HUES48 (cell line): ENCODE measurements around the gene SYTL5.

Experiments
- H3K27ac ChIP-seq: one replicate; pipeline ENCODE4 v1.7.0; 2013; ENCODE audit warnings: low read depth, low read length, inconsistent platforms
- H3K27me3 ChIP-seq: 2 replicates; pipeline ENCODE4 v1.6.1; 2013; ENCODE audit warnings: mild to moderate bottlenecking, low read length; ENCODE audit not compliant: control insufficient read depth, insufficient read depth
- H3K36me3 ChIP-seq: 2 replicates; pipeline ENCODE4 v1.6.1; 2013; ENCODE audit warnings: low read length; ENCODE audit not compliant: control insufficient read depth, insufficient read depth
- H3K4me1 ChIP-seq: 2 replicates; pipeline ENCODE4 v1.6.1; 2013; ENCODE audit warnings: mild to moderate bottlenecking, low read length; ENCODE audit not compliant: control insufficient read depth, insufficient read depth
- H3K4me3 ChIP-seq: 2 replicates; pipeline ENCODE4 v1.5.1; 2013; ENCODE audit warnings: mild to moderate bottlenecking, low read depth, low read length
- H3K9ac ChIP-seq: 2 replicates; pipeline ENCODE4 v1.6.1; 2013; ENCODE audit warnings: mild to moderate bottlenecking, low read depth, low read length, moderate library complexity
- H3K9me3 ChIP-seq: 2 replicates; pipeline ENCODE4 v1.6.1; 2013; ENCODE audit warnings: low read length; ENCODE audit not compliant: control insufficient read depth, insufficient read depth

The SYTL5 gene

DNA sequence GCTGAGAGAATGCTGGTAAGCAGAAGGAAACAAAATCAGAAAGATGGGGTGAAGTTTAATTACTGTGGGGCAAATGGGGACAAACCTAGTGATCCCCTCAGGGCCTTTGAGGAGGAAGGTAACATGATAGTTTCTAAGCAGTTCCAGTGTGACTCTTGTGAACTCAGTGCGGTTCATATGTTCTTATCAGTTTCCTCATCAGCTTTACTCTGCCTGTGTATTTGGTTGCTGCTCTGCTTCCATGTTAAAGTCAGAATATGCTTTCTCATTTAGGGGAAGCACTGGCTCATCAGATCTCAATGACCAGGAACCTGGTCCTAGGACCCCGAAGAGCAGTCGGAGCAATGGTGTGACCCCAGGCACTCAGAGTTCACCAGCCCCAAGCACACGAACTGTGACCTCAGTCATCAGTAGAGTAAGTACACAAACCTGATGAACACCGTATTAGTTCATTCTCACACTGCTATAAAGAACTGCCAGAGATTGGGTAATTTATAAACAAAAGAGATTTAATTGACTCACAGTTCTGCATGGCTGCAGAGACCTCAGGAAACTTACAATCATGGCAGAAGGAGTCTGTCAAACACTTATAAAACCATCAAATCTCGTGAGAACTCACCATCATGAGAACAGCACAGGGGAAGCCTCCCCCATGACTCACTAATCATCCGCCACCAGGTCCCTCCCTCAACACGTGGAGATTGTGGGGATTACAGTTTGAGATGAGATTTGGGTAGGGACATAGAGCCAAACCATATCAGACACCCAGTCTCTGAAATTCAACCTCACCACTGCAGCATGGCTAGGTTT is 83.0 kb downstream of the SYTL5 start:
- no peaks in the 10 kb centered on the region for H3K36me3 ChIP-seq
- H3K4me1 ChIP-seq, result no peaks in the 10 kb centered on the region
- H3K4me3 ChIP-seq, result no peak overlapping the region
- H3K27me3 ChIP-seq, result no peaks in the 10 kb centered on the region
- H3K9me3 ChIP-seq, result no peaks in the 10 kb centered on the region
- no peak overlapping the region for H3K27ac ChIP-seq
- no peak overlapping the region for H3K9ac ChIP-seq

DNA sequence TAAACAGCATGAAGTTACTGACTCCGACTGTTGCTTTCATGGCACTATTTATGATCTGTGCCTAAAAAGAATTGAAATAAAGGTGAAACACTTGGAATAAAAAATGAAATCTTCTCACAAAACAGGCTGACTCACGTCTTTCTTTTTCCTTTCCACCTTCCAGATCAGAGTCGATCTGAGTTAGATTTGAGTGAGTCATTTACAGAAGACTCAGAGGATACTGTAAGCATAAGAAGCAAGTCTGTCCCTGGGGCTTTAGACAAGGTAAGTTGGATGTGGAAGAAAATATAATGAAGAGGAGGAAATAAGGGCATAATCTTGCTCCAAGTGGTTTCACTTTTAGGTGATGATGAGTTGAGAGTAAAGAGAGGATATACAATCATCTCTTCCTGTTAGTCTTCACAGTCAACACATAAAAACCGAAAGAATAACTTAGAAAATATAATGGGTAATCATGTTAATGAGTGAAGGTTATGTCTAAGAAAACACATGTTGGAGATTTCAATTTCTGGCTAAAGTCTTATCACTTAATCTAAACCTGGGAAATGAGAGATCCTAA is 89.7 kb downstream of the SYTL5 start:
- H3K4me3 ChIP-seq, result no peak overlapping the region
- H3K27ac ChIP-seq, result no peak overlapping the region
- no peak overlapping the region for H3K9ac ChIP-seq
- no peaks in the 10 kb centered on the region for H3K4me1 ChIP-seq
- H3K27me3 ChIP-seq, result no peaks in the 10 kb centered on the region
- H3K36me3 ChIP-seq, result no peaks in the 10 kb centered on the region
- no peaks in the 10 kb centered on the region for H3K9me3 ChIP-seq

DNA sequence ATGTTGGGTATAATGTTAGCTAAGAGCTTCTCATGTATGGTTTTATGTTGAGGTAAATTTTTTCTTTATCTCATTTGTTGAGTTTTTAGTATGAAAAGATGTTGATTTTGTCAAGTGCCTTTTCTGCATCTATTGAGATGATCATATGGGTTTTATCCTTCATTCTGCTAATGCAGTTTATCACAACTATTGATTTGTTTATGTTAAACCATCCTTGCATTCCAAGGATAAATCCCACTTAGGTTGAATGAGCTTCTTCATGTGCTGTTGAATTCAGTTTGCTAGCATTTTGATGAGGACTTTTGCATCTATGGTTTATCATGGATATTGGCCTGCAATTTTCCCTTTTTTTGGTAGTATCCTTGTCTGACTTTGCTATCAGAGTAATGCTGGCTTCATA is 93.3 kb downstream of the SYTL5 start:
- Histone ChIP-seq H3K27me3 (no peaks in the 10 kb centered on the region), H3K36me3 (no peaks in the 10 kb centered on the region), H3K9me3 (no peaks in the 10 kb centered on the region), H3K4me1 (no peaks in the 10 kb centered on the region), H3K9ac (no peak overlapping the region), H3K27ac (no peak overlapping the region), H3K4me3 (no peak overlapping the region)

DNA sequence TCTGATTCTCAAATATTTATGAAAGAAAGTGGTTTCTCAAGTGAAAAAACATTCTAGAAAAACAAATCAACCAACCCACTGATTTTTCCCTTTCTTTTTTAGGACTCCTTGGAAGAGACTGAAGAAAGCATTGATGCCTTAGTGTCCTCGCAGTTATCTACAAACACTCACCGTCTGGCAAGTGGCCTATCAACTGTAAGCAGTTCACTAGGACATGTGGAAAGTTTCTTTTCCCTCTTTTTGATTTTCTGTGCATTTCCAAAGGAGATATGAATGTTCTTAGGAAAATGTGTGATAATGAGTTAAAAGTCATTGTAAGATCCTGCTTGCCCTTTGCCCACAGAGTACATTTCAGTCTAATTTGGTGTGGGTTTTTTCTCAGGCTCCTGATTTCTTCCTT is 95.9 kb downstream of the SYTL5 start:
- Histone ChIP-seq H3K36me3 (no peaks in the 10 kb centered on the region), H3K4me1 (peaks cover 9% of the 10 kb centered on the region), H3K9me3 (no peaks in the 10 kb centered on the region), H3K27ac (no peak overlapping the region), H3K4me3 (no peak overlapping the region), H3K9ac (no peak overlapping the region), H3K27me3 (no peaks in the 10 kb centered on the region)

- H3K4me3 ChIP-seq, result no peak overlapping the region
- H3K27me3 ChIP-seq, result no peaks in the 10 kb centered on the region
- no peaks in the 10 kb centered on the region for H3K36me3 ChIP-seq
- peaks cover 9% of the 10 kb centered on the region for H3K4me1 ChIP-seq
- H3K27ac ChIP-seq, result no peak overlapping the region
- H3K9ac ChIP-seq, result no peak overlapping the region
- H3K9me3 ChIP-seq, result no peaks in the 10 kb centered on the region
Observed at GRCh38 chrX:38102875-38103274, 96.5 kb downstream of the SYTL5 start.

- Histone ChIP-seq H3K9me3 (no peaks in the 10 kb centered on the region), H3K4me3 (no peak overlapping the region), H3K4me1 (peaks cover 9% of the 10 kb centered on the region), H3K27me3 (no peaks in the 10 kb centered on the region), H3K36me3 (no peaks in the 10 kb centered on the region), H3K27ac (no peak overlapping the region), H3K9ac (no peak overlapping the region)
Observed at GRCh38 chrX:38103857-38104812, 97.8 kb downstream of the SYTL5 start.

DNA sequence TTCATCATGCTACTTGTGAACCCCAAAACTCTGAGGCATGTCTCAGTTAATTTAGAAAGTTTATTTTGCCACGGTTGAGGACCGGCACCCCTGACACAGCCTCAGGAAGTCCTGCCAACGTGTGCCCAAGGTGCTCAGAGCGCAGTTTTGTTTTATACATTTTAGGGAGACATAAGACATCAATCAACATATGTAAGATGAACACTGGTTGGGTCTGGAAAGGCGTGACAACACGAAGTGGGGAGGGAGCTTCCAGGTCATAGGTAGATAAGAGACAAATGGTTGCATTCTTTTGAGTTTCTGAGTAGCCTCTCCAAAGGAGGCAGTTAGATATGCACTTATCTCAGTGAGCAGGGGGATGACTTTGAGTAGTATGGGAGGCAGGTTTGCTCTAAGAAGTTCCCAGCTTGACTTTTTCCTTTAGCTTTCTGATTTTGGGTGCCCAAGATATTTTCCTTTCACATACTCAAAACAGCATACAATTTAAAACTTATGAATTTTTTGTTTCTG is 98.9 kb downstream of the SYTL5 start:
- H3K4me1 ChIP-seq, result peaks cover 9% of the 10 kb centered on the region
- no peak overlapping the region for H3K27ac ChIP-seq
- H3K4me3 ChIP-seq, result no peak overlapping the region
- no peaks in the 10 kb centered on the region for H3K27me3 ChIP-seq
- H3K9me3 ChIP-seq, result no peaks in the 10 kb centered on the region
- H3K36me3 ChIP-seq, result no peaks in the 10 kb centered on the region
- H3K9ac ChIP-seq, result no peak overlapping the region

GRCh38 chrX:38106991-38107655 is 100.8 kb downstream of the SYTL5 start:
- Histone ChIP-seq H3K4me1 (peaks cover 9% of the 10 kb centered on the region), H3K36me3 (no peaks in the 10 kb centered on the region), H3K9me3 (no peaks in the 10 kb centered on the region), H3K9ac (no peak overlapping the region), H3K27me3 (no peaks in the 10 kb centered on the region), H3K27ac (no peak overlapping the region), H3K4me3 (no peak overlapping the region)

GRCh38 chrX:38108364-38108763 is 102.0 kb downstream of the SYTL5 start:
- no peak overlapping the region for H3K9ac ChIP-seq
- no peaks in the 10 kb centered on the region for H3K36me3 ChIP-seq
- no peaks in the 10 kb centered on the region for H3K27me3 ChIP-seq
- no peaks in the 10 kb centered on the region for H3K9me3 ChIP-seq
- H3K27ac ChIP-seq, result no peak overlapping the region
- no peak overlapping the region for H3K4me3 ChIP-seq
- H3K4me1 ChIP-seq, result peaks cover 9% of the 10 kb centered on the region

DNA sequence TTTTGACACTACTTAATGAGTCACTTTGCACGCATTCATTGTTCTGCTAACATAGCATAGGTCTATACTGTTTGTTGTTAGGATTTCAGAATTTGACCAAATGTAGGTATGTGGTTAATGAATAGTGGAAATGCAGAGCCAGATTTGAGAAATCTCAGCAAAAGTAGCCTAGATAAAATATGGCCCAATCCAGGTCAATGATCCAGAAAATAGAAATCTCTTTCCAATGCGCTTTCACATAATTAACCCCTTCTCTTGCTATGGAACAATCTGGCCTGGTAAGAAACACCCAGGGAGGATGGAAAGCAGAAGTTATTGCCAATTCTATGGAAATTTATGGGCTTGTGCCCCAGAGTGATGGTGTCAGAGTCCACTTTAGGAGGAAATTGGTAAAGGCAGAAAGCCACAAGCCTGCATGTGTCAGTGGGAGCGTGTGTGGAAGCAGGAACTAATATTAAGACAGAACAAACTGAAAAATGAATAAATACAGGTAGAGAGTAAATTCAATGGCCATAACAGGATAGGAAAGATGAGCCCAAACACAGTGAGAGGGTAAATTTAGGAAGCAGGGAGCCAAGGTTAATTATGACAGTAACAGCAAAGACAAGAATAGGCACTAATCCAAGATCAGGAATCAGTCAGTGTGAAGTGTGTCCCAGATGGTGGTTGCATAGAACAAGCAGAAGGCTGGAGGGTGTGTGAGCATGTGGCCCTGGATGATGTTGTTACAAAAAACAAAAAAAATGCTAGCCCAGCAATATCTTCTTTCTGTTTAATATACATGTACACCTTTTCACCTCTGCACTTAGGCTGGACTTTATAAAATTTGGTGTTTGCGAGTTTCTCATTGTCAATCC is 102.9 kb downstream of the SYTL5 start:
- no peak overlapping the region for H3K4me3 ChIP-seq
- peaks cover 9% of the 10 kb centered on the region for H3K4me1 ChIP-seq
- no peaks in the 10 kb centered on the region for H3K36me3 ChIP-seq
- H3K27ac ChIP-seq, result no peak overlapping the region
- H3K9me3 ChIP-seq, result no peaks in the 10 kb centered on the region
- H3K9ac ChIP-seq, result no peak overlapping the region
- H3K27me3 ChIP-seq, result no peaks in the 10 kb centered on the region
